A673 (cell line): ENCODE measurements around the gene ELOVL5. TPM values are rescaled to one million over a fixed set of nuclear protein-coding genes. Genes with fewer than 3 reads are reported as not detected.

Experiments
- BruUV-seq: library from RNA; stranded (reverse); fragments of 400-500 nt; replicated peaks from 2 replicates; lab custom pipeline; 2021; lab: Mats Ljungman, UMichigan
- CTCF ChIA-PET: fragments of 300-600 bp; sonication (Branson Sonifier 250); formaldehyde crosslinking; loops from one replicate; lab custom pipeline; 2022; ENCODE audit warnings: antibody characterized with exemption; lab: Charles Lee
- POLR2A ChIA-PET: fragments of 300-600 bp; sonication (Branson Sonifier 250); formaldehyde crosslinking; loops from one replicate; lab custom pipeline; 2022; ENCODE audit warnings: antibody characterized with exemption; ENCODE audit not compliant: low non-redundant PET; lab: Charles Lee
- DNase-seq: peaks from one replicate; pipeline ENCODE4 v3.0.0-alpha.2; 2015; ENCODE audit warnings: low spot score
- H3K27ac ChIP-seq: fragments of 200-600 bp; sonication (generic); 2 replicates; pipeline ENCODE4 v1.5.1; 2016; ENCODE audit warnings: mixed run types, low read depth, mild to moderate bottlenecking, mixed read lengths, antibody characterized with exemption, low read length; ENCODE audit not compliant: poor library complexity, severe bottlenecking
- H3K27me3 ChIP-seq: fragments of 200-600 bp; sonication (generic); replicated peaks from 2 replicates; pipeline ENCODE4 v1.6.1; 2017; ENCODE audit warnings: mixed run types, low read depth, mild to moderate bottlenecking, mixed read lengths, antibody characterized with exemption, low read length; ENCODE audit not compliant: insufficient read depth, poor library complexity
- H3K36me3 ChIP-seq: fragments of 200-600 bp; sonication (generic); 2 replicates; pipeline ENCODE4 v1.6.1; 2016; ENCODE audit warnings: mixed run types, mild to moderate bottlenecking, mixed read lengths, antibody characterized with exemption, low read length; ENCODE audit not compliant: insufficient read depth, poor library complexity, severe bottlenecking
- H3K4me1 ChIP-seq: fragments of 200-600 bp; sonication (generic); 2 replicates; pipeline ENCODE4 v1.6.1; 2017; ENCODE audit warnings: mixed run types, mild to moderate bottlenecking, mixed read lengths, antibody characterized with exemption, low read length; ENCODE audit not compliant: insufficient read depth, poor library complexity, severe bottlenecking
- H3K4me3 ChIP-seq: fragments of 200-600 bp; sonication (generic); 2 replicates; pipeline ENCODE4 v1.5.1; 2016; ENCODE audit warnings: low read depth, mixed run types, mild to moderate bottlenecking, mixed read lengths, low read length; ENCODE audit not compliant: poor library complexity, severe bottlenecking
- H3K9me3 ChIP-seq: fragments of 200-600 bp; sonication (generic); 2 replicates; pipeline ENCODE4 v1.6.1; 2016; ENCODE audit warnings: mixed run types, low read depth, mild to moderate bottlenecking, mixed read lengths, antibody characterized with exemption, low read length; ENCODE audit not compliant: poor library complexity, severe bottlenecking
- CTCF ChIP-seq: fragments of 300-800, 200-600 bp; sonication (generic); conservative IDR thresholded peaks from 2 replicates; pipeline ENCODE4 v1.5.1; 2017; ENCODE audit warnings: low read depth, mild to moderate bottlenecking, antibody characterized with exemption, low read length, moderate library complexity, mixed read lengths
- EZH2 ChIP-seq: fragments of 200-600 bp; sonication (generic); IDR thresholded peaks from 2 replicates; pipeline ENCODE4 v1.6.1; 2017; ENCODE audit warnings: borderline replicate concordance, low read depth, mild to moderate bottlenecking, mixed read lengths, antibody characterized with exemption, low read length; ENCODE audit not compliant: poor library complexity, severe bottlenecking
- intact Hi-C: fragments of 100-400 bp; cut with micrococcal nuclease; formaldehyde crosslinking; loops from one replicate; pipeline ENCODE4 v1.10.0; 2022; ENCODE audit not compliant: unreplicated experiment
- total RNA-seq: library from RNA; stranded (reverse); gene quantifications from 2 replicates; pipeline ENCODE4 v1.2.3, GENCODE V29; 2021

Gene ELOVL5
- total RNA-seq, 1 experiment from 2014 or later = 98.5 TPM

- no peaks in the 10 kb centered on the region for H3K4me1 ChIP-seq
- BruUV-seq = no TSS peak
- intact Hi-C loops = no loop called here
Observed at GRCh38 chr6:53233309-53233708, 115.4 kb downstream of the ELOVL5 start.

GRCh38 chr6:53230775-53231467 is 117.8 kb downstream of the ELOVL5 start:
- DNase-seq = no peak
- CTCF ChIA-PET = no interaction called here

More at GRCh38 chr6:53233309-53233708, 115.4 kb downstream of the ELOVL5 start:
- TF ChIP-seq EZH2 = no peak
- no peak for TF ChIP-seq CTCF
- DNase-seq = no peak
- H3K36me3 ChIP-seq = no peaks in the 10 kb centered on the region
- ChIA-PET POLR2A (no interaction called here), CTCF (no interaction called here)
- H3K27ac ChIP-seq = no peak overlapping the region
- H3K27me3 ChIP-seq = no peaks in the 10 kb centered on the region
- H3K4me3 ChIP-seq = no peak overlapping the region
- no peaks in the 10 kb centered on the region for H3K9me3 ChIP-seq

GRCh38 chr6:53227847-53228246 is 120.9 kb downstream of the ELOVL5 start:
- no peak overlapping the region for H3K27ac ChIP-seq
- CTCF ChIA-PET = no interaction called here
- H3K4me1 ChIP-seq = no peaks in the 10 kb centered on the region
- intact Hi-C loops = no loop called here
- POLR2A ChIA-PET = no interaction called here
- no peak overlapping the region for H3K4me3 ChIP-seq
- no TSS peak for BruUV-seq
- H3K27me3 ChIP-seq = no peaks in the 10 kb centered on the region
- TF ChIP-seq CTCF (no peak), EZH2 (no peak)
- no peak for DNase-seq
- H3K9me3 ChIP-seq = no peaks in the 10 kb centered on the region
- H3K36me3 ChIP-seq = no peaks in the 10 kb centered on the region

More at GRCh38 chr6:53230775-53231467, 117.8 kb downstream of the ELOVL5 start:
- Histone ChIP-seq H3K36me3 (no peaks in the 10 kb centered on the region), H3K27me3 (no peaks in the 10 kb centered on the region), H3K4me3 (no peak overlapping the region), H3K4me1 (no peaks in the 10 kb centered on the region), H3K9me3 (no peaks in the 10 kb centered on the region), H3K27ac (no peak overlapping the region)
- intact Hi-C loops = no loop called here
- TF ChIP-seq CTCF = no peak
- TF ChIP-seq EZH2 = no peak
- POLR2A ChIA-PET = no interaction called here
- BruUV-seq = no TSS peak
